ENCODE measurements around the gene CTPS2. TPM values are rescaled to one million over a fixed set of nuclear protein-coding genes. Genes with fewer than 3 reads are reported as not detected.

Gene CTPS2
- total and polyA plus RNA-seq, 2 experiments from 2014 or later: 10.4 to 35.5 TPM

DNA sequence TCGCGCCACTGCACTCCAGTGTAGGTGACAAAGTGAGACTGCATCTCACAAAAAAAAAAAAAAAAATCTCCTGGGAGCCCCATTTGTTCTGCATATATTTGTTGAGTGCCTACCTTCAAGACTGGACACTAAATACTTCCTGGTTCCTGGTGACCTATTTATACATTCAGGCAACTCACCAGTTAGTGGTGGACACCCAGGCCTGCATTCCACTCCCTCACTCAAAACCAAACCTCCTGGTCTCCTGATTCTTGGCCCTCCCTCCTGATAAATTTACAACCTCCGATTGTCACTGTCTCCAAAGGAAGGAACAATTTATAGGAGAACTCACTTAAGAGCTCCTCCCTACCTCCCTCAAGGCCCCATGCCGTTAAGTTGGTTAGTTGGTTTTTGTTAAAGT lies 10.0 kb upstream of the CTPS2 start:
- Histone ChIP-seq H3K4me2 (no peak overlapping the region), H3K27me3 (ENCODE audit: insufficient read depth) (no peaks in the 10 kb centered on the region), H3K9me2 (ENCODE audit: insufficient read depth) (no peaks in the 10 kb centered on the region), H3K36me3 (ENCODE audit: insufficient read depth) (0 out of 2 replicates have a peak, but pooled peaks cover 2% of the 10 kb centered on the region), H3F3A (replicated peaks; ENCODE audit: low read depth) (no peaks in the 10 kb centered on the region), H3K79me2 (replicated peaks; ENCODE audit: insufficient read depth) (peaks cover 76% of the 10 kb centered on the region), H4K20me1 (replicated peaks; ENCODE audit: insufficient read depth) (no peaks in the 10 kb centered on the region; the same call in 1 of the 2 replicates), H3K4me3 (no peak overlapping the region), H2AFZ (no peak overlapping the region), H3K27ac (ENCODE audit: low read depth) (no peak overlapping the region), H3K4me1 (ENCODE audit: insufficient read depth) (no peaks in the 10 kb centered on the region)
- Mint-ChIP-seq H3K4me3 (no peak overlapping the region), H3K27me3 (ENCODE audit: insufficient read depth, low read depth, poor library complexity) (peaks cover 8% of the 10 kb centered on the region), H3K4me1 (peaks cover 5% of the 10 kb centered on the region; the same call in 1 of the 3 replicates), H3K9me3 (peaks cover 5% of the 10 kb centered on the region; the same call in 1 of the 3 replicates), H3K27ac (no peak overlapping the region), H3K36me3 (ENCODE audit: low read depth) (peaks cover 11% of the 10 kb centered on the region; the same call in 2 of the 3 replicates)
- TF ChIP-seq JUNB (IDR thresholded peaks at IDR 0.05; ENCODE audit: unreplicated experiment) (no peak), CREB1 (CRISPR knock-in tag; IDR thresholded peaks at IDR 0.05; ENCODE audit: low read depth) (no peak), EZH2 (IDR thresholded peaks at IDR 0.05; ENCODE audit: low read depth, unreplicated experiment) (no peak), EZH2phosphoT487 (IDR thresholded peaks at IDR 0.05; ENCODE audit: unreplicated experiment) (no peak), ZNF114 (CRISPR knock-in tag; IDR thresholded peaks at IDR 0.05) (no peak), POLR2AphosphoS5 (IDR thresholded peaks at IDR 0.05; ENCODE audit: low read depth) (no peak)
- no peak for ATAC-seq
- DNase-seq (ENCODE audit: low spot score): no peak

DNA sequence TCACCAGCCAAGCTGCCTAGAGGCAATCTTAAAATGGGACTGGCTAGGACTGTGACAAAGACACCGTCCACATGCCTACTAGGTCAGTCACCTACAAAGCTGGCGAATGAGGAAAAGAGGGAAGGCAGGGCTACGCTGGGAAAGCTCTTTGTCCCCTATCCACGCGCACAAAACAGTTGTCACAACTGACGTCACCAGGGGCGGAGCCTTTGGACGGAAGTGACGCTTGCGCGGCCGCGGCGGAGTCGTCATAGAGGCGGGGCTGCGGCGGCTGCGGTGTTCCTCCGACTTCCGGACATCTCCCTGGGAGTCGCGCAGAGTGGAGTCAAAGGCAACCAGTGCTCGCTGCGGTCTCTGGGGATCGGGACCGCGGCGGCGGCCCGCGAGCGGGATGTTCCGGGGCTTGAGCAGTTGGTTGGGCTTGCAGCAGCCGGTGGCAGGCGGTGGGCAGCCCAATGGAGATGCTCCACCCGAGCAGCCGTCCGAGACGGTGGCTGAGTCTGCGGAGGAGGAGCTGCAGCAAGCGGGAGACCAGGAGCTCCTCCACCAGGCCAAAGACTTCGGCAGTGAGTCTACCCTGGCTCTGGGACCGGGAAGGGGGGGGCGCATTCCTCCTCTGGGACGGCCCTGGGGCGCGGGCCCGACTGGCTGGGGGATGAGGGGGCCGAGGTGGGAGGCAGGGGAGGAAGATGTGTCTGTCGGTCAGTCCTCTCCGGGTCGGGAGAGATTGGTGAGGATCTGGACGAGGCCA lies 7.0 kb upstream of the CTPS2 start, which contains the start of gene SYAP1:
TSS of gene SYAP1 (plus strand) at position 279 of the 751 bp plus-strand sequence. CDS start at position 392, 113 bp downstream.
- no peaks in the 10 kb centered on the region for H3K9me2 ChIP-seq (ENCODE audit: insufficient read depth)
- H3K4me1 Mint-ChIP-seq: peaks cover 5% of the 10 kb centered on the region; the same call in 1 of the 3 replicates
- H3K27ac ChIP-seq (ENCODE audit: low read depth): peak within 1 kb of the TSS; percentile 99
- no peaks in the 10 kb centered on the region for H3K36me3 ChIP-seq (ENCODE audit: insufficient read depth)
- H3K27me3 ChIP-seq (ENCODE audit: insufficient read depth): no peaks in the 10 kb centered on the region
- no peaks in the 10 kb centered on the region; the same call in 1 of the 2 replicates for H4K20me1 ChIP-seq (replicated peaks; ENCODE audit: insufficient read depth)
- peak within 1 kb of the TSS; percentile 100 for H3K27ac Mint-ChIP-seq
- peaks cover 49% of the 10 kb centered on the region for H3K79me2 ChIP-seq (replicated peaks; ENCODE audit: insufficient read depth)
- H3K4me1 ChIP-seq (ENCODE audit: insufficient read depth): no peaks in the 10 kb centered on the region
- H3K4me3 ChIP-seq: peak within 1 kb of the TSS; percentile 81
- peaks cover 3% of the 10 kb centered on the region; the same call in 1 of the 3 replicates for H3K36me3 Mint-ChIP-seq (ENCODE audit: low read depth)
- peak within 1 kb of the TSS; percentile 83 for H3K4me2 ChIP-seq
- DNase-seq (ENCODE audit: low spot score): peak; percentile 93
- no peaks in the 10 kb centered on the region for H3F3A ChIP-seq (replicated peaks; ENCODE audit: low read depth)
- H2AFZ ChIP-seq: no peak within 1 kb of the TSS
- peak within 1 kb of the TSS; percentile 89 for H3K4me3 Mint-ChIP-seq
- no peaks in the 10 kb centered on the region for H3K9me3 Mint-ChIP-seq
- peak; percentile 14; the same call in 1 of the 2 replicates for TF ChIP-seq ETS1 (IDR thresholded peaks at IDR 0.05)
- TF ChIP-seq CREB1 (CRISPR knock-in tag; IDR thresholded peaks at IDR 0.05; ENCODE audit: low read depth): peak; percentile 96
- peak; percentile 88 for TF ChIP-seq POLR2AphosphoS5 (IDR thresholded peaks at IDR 0.05; ENCODE audit: low read depth)
- no peak for TF ChIP-seq ZNF331 (CRISPR knock-in tag; IDR thresholded peaks at IDR 0.05; ENCODE audit: low read depth)
- ATAC-seq: peak; percentile 94
- H3K27me3 Mint-ChIP-seq (ENCODE audit: insufficient read depth, low read depth, poor library complexity): peaks cover 8% of the 10 kb centered on the region
